ENCODE data around the gene SOX12.

Gene SOX12

DNA sequence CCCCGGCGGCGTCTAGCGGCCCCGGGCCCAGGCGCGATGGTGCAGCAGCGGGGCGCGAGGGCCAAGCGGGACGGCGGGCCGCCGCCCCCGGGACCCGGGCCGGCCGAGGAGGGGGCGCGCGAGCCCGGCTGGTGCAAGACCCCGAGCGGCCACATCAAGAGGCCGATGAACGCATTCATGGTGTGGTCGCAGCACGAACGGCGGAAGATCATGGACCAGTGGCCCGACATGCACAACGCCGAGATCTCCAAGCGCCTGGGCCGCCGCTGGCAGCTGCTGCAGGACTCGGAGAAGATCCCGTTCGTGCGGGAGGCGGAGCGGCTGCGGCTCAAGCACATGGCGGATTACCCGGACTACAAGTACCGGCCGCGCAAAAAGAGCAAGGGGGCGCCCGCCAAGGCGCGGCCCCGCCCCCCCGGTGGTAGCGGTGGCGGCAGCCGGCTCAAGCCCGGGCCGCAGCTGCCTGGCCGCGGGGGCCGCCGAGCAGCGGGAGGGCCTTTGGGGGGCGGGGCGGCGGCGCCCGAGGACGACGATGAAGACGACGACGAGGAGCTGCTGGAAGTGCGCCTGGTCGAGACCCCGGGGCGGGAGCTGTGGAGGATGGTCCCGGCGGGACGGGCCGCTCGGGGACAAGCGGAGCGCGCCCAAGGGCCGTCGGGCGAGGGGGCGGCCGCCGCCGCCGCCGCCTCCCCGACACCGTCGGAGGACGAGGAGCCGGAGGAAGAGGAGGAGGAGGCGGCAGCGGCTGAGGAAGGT lies 715 bp downstream of the SOX12 start:
- peak overlapping the region; percentile 84 for H3K4me3 ChIP-seq (ENCODE audit: insufficient read depth, low read length, poor library complexity, severe bottlenecking)
- peak overlapping the region; percentile 92 for H3K4me2 ChIP-seq (ENCODE audit: low read depth, low read length, poor library complexity, severe bottlenecking)
- peaks cover 11% of the 10 kb centered on the region; the same call in 1 of the 2 replicates for H3K79me2 ChIP-seq (ENCODE audit: insufficient read depth, low read length)
- no peaks in the 10 kb centered on the region for H3K9me3 ChIP-seq (ENCODE audit: insufficient read depth, low read length)
- H4K20me1 ChIP-seq (ENCODE audit: low read depth, low read length) = no peaks in the 10 kb centered on the region
- no peaks in the 10 kb centered on the region for H3K36me3 ChIP-seq (ENCODE audit: low read length)
- H3K27me3 ChIP-seq (ENCODE audit: low read length) = no peaks in the 10 kb centered on the region
- no peak for TF ChIP-seq EZH2phosphoT487 (conservative IDR thresholded peaks at IDR 0.05; ENCODE audit: low read length)
- TF ChIP-seq CTCF (IDR thresholded peaks at IDR 0.05; ENCODE audit: insufficient read depth, low read length, poor library complexity, severe bottlenecking) = no peak
- H3K9ac ChIP-seq (ENCODE audit: low read length) = peak overlapping the region; percentile 85
- peak overlapping the region; percentile 35 for H2AFZ ChIP-seq (ENCODE audit: low read depth, low read length, severe bottlenecking)
- no peaks in the 10 kb centered on the region for H3K9me2 ChIP-seq (replicated peaks; ENCODE audit: insufficient read depth, low read length)
- H3K27ac ChIP-seq (ENCODE audit: low read depth, low read length) = peak overlapping the region; percentile 89
- peaks cover 22% of the 10 kb centered on the region for H3F3A ChIP-seq (ENCODE audit: insufficient read depth)

GRCh38 chr20:326645-327185 lies 1.4 kb downstream of the SOX12 start:
- no peaks in the 10 kb centered on the region for H3K36me3 ChIP-seq (ENCODE audit: low read length)
- peak overlapping the region; percentile 85 for H3K9ac ChIP-seq (ENCODE audit: low read length)
- no peaks in the 10 kb centered on the region for H3K9me3 ChIP-seq (ENCODE audit: insufficient read depth, low read length)
- TF ChIP-seq CTCF (IDR thresholded peaks at IDR 0.05; ENCODE audit: insufficient read depth, low read length, poor library complexity, severe bottlenecking) (no peak), EZH2phosphoT487 (conservative IDR thresholded peaks at IDR 0.05; ENCODE audit: low read length) (no peak)
- H3K9me2 ChIP-seq (replicated peaks; ENCODE audit: insufficient read depth, low read length) = no peaks in the 10 kb centered on the region
- no peaks in the 10 kb centered on the region for H3K27me3 ChIP-seq (ENCODE audit: low read length)
- peak overlapping the region; percentile 89 for H3K27ac ChIP-seq (ENCODE audit: low read depth, low read length)
- peaks cover 22% of the 10 kb centered on the region for H3F3A ChIP-seq (ENCODE audit: insufficient read depth)
- H2AFZ ChIP-seq (ENCODE audit: low read depth, low read length, severe bottlenecking) = no peak overlapping the region
- H4K20me1 ChIP-seq (ENCODE audit: low read depth, low read length) = no peaks in the 10 kb centered on the region
- H3K4me3 ChIP-seq (ENCODE audit: insufficient read depth, low read length, poor library complexity, severe bottlenecking) = peak overlapping the region; percentile 84
- peaks cover 11% of the 10 kb centered on the region; the same call in 1 of the 2 replicates for H3K79me2 ChIP-seq (ENCODE audit: insufficient read depth, low read length)
- peak overlapping the region; percentile 92 for H3K4me2 ChIP-seq (ENCODE audit: low read depth, low read length, poor library complexity, severe bottlenecking)

DNA sequence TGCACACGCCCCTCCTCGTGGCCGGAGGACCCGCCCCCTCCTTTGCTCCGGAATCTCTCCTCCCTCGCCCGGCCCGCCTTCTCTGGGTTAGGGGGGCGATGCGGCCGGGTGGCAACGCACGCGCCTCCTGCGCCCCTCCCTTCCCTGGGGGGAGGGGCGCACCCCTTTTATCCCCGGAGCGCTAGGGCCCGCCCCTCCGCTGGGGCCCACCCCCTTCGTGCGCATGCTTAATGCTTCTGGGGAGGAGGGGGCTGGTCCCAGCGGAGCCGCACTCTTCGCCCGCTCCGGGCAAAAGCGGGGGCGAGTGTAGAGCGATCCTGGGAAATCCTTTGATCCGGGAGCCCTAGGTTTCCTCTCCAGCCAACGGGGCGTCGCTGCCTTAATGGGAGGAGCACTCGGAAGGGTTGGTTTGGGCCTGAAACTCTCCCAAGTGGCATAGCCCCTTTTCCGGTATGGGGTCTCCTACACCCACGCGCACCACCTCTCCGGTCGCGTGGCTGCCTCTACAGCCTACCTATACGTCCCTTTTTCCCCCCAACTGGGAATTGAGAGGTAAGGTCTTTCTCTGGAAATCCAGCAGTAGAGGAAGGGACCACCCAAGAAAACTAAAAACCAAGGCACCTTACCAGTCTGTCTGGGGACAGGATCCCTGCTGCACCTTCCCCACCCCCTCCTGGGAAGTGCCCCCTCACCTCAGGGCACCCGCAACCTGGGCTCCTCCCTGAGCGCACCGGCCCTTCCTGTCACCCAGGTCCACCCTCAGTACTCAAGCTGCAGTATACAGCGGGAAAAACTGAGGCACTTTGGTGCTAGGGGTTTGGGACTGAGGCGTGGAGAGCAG lies 2.1 kb downstream of the SOX12 start:
- Histone ChIP-seq H3K9me2 (replicated peaks; ENCODE audit: insufficient read depth, low read length) (no peaks in the 10 kb centered on the region), H4K20me1 (ENCODE audit: low read depth, low read length) (no peaks in the 10 kb centered on the region), H3K4me3 (ENCODE audit: insufficient read depth, low read length, poor library complexity, severe bottlenecking) (peak overlapping the region; percentile 84), H3K27me3 (ENCODE audit: low read length) (no peaks in the 10 kb centered on the region), H3K9me3 (ENCODE audit: insufficient read depth, low read length) (no peaks in the 10 kb centered on the region), H3K36me3 (ENCODE audit: low read length) (no peaks in the 10 kb centered on the region), H2AFZ (ENCODE audit: low read depth, low read length, severe bottlenecking) (peak overlapping the region; percentile 22), H3K79me2 (ENCODE audit: insufficient read depth, low read length) (peaks cover 11% of the 10 kb centered on the region; the same call in 1 of the 2 replicates), H3K4me2 (ENCODE audit: low read depth, low read length, poor library complexity, severe bottlenecking) (peak overlapping the region; percentile 92), H3K27ac (ENCODE audit: low read depth, low read length) (peak overlapping the region; percentile 89), H3F3A (ENCODE audit: insufficient read depth) (peaks cover 22% of the 10 kb centered on the region), H3K9ac (ENCODE audit: low read length) (peak overlapping the region; percentile 85)
- TF ChIP-seq CTCF (IDR thresholded peaks at IDR 0.05; ENCODE audit: insufficient read depth, low read length, poor library complexity, severe bottlenecking) (no peak), EZH2phosphoT487 (conservative IDR thresholded peaks at IDR 0.05; ENCODE audit: low read length) (no peak)
